ENCODE measurements around the gene RARRES1. TPM values are rescaled to one million over a fixed set of nuclear protein-coding genes. Genes with fewer than 3 reads are reported as not detected.

Gene RARRES1
- 33.4 and 38.4 TPM in 2 replicates for polyA plus RNA-seq (2011; rRNA removed)
- polyA plus RNA-seq (2012; cell fraction: cytosol; rRNA removed), result 2.5 and 3.5 TPM in 2 replicates
- 5.2 and 5.5 TPM in 2 replicates for polyA plus RNA-seq (2012; cell fraction: nucleus; rRNA removed)
- polyA plus RNA-seq (2017; fragmentation: RNase III; extraction: RNeasy Plus Mini Kit Qiagen cat#74134 plus additional on column Dnase treatment), result 8.5 to 16.6 TPM (median 10.9 TPM) in 3 replicates
- polyA minus RNA-seq (2011; rRNA and poly(A)+ RNA removed), result 2.9 and 3.5 TPM in 2 replicates

- no peak for TF ChIP-seq NFE2L2 (conservative IDR thresholded peaks at IDR 0.05; ENCODE audit: low read length)
- peak in 1 of 2 experiments; percentile 23; a peak in 2 of 5 replicates for TF ChIP-seq RAD21 (conservative IDR thresholded peaks at IDR 0.05 in 1 of 2, IDR thresholded peaks at IDR 0.05 in 1 of 2)
- peak; percentile 69; the same call in 1 of the 3 replicates for TF ChIP-seq BCL3 (IDR thresholded peaks at IDR 0.05)
- TF ChIP-seq E2F6 (IDR thresholded peaks at IDR 0.05; ENCODE audit: borderline replicate concordance, low read depth), result peak; percentile 87
- TF ChIP-seq SREBF2 (IDR thresholded peaks at IDR 0.05), result no peak
- peak; percentile 35; the same call in 1 of the 2 replicates for TF ChIP-seq PHF8 (IDR thresholded peaks at IDR 0.05; ENCODE audit: borderline replicate concordance, low read depth)
- peak; percentile 81 for TF ChIP-seq MAX (IDR thresholded peaks at IDR 0.05)
- no peak for TF ChIP-seq FOSL2 (IDR thresholded peaks at IDR 0.05)
- TF ChIP-seq FOSL2 (CRISPR knock-in tag; IDR thresholded peaks at IDR 0.05), result 0 out of 2 replicates have a peak, but pooled peaks have one; percentile 14
- peak in 1 of 2 experiments; percentile 66; a peak in 2 of 5 replicates for TF ChIP-seq JUN (IDR thresholded peaks at IDR 0.05)
- no peak for TF ChIP-seq ZFP36 (IDR thresholded peaks at IDR 0.05; ENCODE audit: borderline replicate concordance, partially characterized antibody)
- no peak for TF ChIP-seq MAFK (IDR thresholded peaks at IDR 0.05; ENCODE audit: partially characterized antibody)
- no peak for TF ChIP-seq KDM5A (IDR thresholded peaks at IDR 0.05)
- no peak for TF ChIP-seq USF2 (IDR thresholded peaks at IDR 0.05)
- 0 out of 2 replicates have a peak, but pooled peaks have one; percentile 44 for TF ChIP-seq HOXB5 (CRISPR knock-in tag; IDR thresholded peaks at IDR 0.05)
- no peak for TF ChIP-seq ZSCAN20 (CRISPR knock-in tag; IDR thresholded peaks at IDR 0.05)
- TF ChIP-seq CEBPB (IDR thresholded peaks at IDR 0.05), result peak; percentile 90 to 96
- Histone ChIP-seq H3K4me2 (peak within 1 kb of the TSS; percentile 75), H3K27ac (peak within 1 kb of the TSS; percentile 85 to 92), H3K4me3 (peak within 1 kb of the TSS; percentile 72), H3K4me1 (peaks cover 27% of the 10 kb centered on the region), H3K9me3 (peaks cover 12% of the 10 kb centered on the region)
- FAIRE-seq, result no peak
- peak; percentile 81 to 91 for ATAC-seq
- ChIA-PET CTCF (interaction anchor here (0.9 to 11.7 kb wide), 2 partner anchors 58 to 88 kb away, joined by 4 to 202 read pairs; no protein-coding TSS in a partner anchor), POLR2A (interaction anchor here (1.4 kb wide), 1 partner anchor 57 kb away, joined by 3 read pairs; no protein-coding TSS in a partner anchor)
- WGBS (ENCODE audit: missing lambda C conversion rate), result 53% methylated on average over 5 of the region's 101 CpGs
- DNase-seq (ENCODE audit: low read depth in 1 of 2, low spot score in 1 of 2), result peak; percentile 60 to 70
These were observed at the start of gene RARRES1 for GRCh38 chr3:158731938-158732855. Gene RARRES1, minus strand, starts transcription at chr3:158732457. Its CDS starts 42 bp downstream, at chr3:158732415.

GRCh38 chr3:158781849-158782248, 49.6 kb upstream of the RARRES1 start:
- 11% methylated on average over 1 of the region's 1 CpG for WGBS (ENCODE audit: missing lambda C conversion rate)
- DNase-seq (ENCODE audit: low read depth in 1 of 2, low spot score in 1 of 2), result no peak
- H3K4me3 ChIP-seq, result no peak overlapping the region
- CTCF ChIA-PET, result interaction anchor here (5.1 kb wide), 1 partner anchor 8 kb away, joined by 26 read pairs; no protein-coding TSS in a partner anchor
- TF ChIP-seq RCOR1 (IDR thresholded peaks at IDR 0.05; ENCODE audit: low read depth, low read length) (no peak), FOSB (CRISPR knock-in tag; IDR thresholded peaks at IDR 0.05) (no peak), ELK1 (IDR thresholded peaks at IDR 0.05; ENCODE audit: low read depth, low read length) (no peak), KDM1A (IDR thresholded peaks at IDR 0.05; ENCODE audit: low read depth) (no peak), GATA3 (IDR thresholded peaks at IDR 0.05; ENCODE audit: borderline replicate concordance) (no peak), HOXB5 (CRISPR knock-in tag; IDR thresholded peaks at IDR 0.05) (no peak), PBX3 (IDR thresholded peaks at IDR 0.05) (no peak), SMC3 (IDR thresholded peaks at IDR 0.05) (no peak), CHD4 (IDR thresholded peaks at IDR 0.05; ENCODE audit: borderline replicate concordance) (no peak), ESRRA (IDR thresholded peaks at IDR 0.05; ENCODE audit: borderline replicate concordance, low read length) (no peak), SREBF2 (IDR thresholded peaks at IDR 0.05) (no peak)
- peaks cover 16% of the 10 kb centered on the region for H3K4me1 ChIP-seq
- peak overlapping the region; percentile 10; the same call in 2 of the 3 replicates for H3K4me2 ChIP-seq
- no peak for FAIRE-seq
- ATAC-seq, result no peak
- POLR2A ChIA-PET, result no interaction called here
- H3K9me3 ChIP-seq, result 0 out of 3 replicates have a peak, but pooled peaks cover 7% of the 10 kb centered on the region
- peak overlapping the region; percentile 1 to 33; a peak in 4 of 6 replicates for H3K27ac ChIP-seq
